ENCODE measurements around the gene PHC2.

DNA sequence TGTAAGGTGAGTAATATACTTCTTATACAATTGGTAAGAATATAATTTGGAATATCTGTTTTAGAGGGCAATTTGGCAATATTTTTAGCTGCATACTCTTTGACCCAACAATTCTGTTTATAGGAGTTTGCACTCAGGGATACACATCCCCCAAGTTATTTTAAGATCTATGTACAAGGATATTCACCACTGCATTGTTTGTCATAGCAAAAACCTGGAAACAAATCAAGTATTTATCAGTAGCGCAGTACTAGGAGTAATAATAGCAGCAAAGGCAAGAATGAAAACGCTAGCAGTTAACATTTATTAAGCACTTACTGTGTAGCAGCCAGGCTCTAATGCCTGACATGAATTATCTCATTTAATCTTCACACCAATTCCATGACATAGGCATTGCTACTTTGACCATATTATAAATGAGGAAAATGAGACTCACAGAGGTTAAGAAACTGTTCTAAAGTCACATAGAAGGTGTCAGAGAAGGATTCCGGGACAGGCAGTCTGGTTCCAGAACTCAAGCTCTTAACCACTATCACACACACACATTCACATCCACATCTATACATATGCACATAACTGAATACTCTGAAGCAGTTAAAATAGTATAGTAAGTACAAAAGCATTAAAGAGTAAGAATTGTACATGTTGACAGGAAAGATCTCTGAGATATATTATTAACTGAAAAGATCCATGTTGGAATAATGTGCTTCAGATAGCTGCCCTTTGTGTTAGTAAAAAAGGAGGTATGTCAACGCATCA, 30.6 kb downstream of the PHC2 start:
- TF ChIP-seq, protein P1, sequence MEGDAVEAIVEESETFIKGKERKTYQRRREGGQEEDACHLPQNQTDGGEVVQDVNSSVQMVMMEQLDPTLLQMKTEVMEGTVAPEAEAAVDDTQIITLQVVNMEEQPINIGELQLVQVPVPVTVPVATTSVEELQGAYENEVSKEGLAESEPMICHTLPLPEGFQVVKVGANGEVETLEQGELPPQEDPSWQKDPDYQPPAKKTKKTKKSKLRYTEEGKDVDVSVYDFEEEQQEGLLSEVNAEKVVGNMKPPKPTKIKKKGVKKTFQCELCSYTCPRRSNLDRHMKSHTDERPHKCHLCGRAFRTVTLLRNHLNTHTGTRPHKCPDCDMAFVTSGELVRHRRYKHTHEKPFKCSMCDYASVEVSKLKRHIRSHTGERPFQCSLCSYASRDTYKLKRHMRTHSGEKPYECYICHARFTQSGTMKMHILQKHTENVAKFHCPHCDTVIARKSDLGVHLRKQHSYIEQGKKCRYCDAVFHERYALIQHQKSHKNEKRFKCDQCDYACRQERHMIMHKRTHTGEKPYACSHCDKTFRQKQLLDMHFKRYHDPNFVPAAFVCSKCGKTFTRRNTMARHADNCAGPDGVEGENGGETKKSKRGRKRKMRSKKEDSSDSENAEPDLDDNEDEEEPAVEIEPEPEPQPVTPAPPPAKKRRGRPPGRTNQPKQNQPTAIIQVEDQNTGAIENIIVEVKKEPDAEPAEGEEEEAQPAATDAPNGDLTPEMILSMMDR (IDR thresholded peaks at IDR 0.05 in 2 of 3, conservative IDR thresholded peaks at IDR 0.05 in 1 of 3; ENCODE audit: insufficient read depth in 2 of 3, low read depth in 1 of 3, low read length in 3 of 3) = no peak
- TF ChIP-seq, protein P2, sequence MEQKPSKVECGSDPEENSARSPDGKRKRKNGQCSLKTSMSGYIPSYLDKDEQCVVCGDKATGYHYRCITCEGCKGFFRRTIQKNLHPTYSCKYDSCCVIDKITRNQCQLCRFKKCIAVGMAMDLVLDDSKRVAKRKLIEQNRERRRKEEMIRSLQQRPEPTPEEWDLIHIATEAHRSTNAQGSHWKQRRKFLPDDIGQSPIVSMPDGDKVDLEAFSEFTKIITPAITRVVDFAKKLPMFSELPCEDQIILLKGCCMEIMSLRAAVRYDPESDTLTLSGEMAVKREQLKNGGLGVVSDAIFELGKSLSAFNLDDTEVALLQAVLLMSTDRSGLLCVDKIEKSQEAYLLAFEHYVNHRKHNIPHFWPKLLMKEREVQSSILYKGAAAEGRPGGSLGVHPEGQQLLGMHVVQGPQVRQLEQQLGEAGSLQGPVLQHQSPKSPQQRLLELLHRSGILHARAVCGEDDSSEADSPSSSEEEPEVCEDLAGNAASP (IDR thresholded peaks at IDR 0.05) = no peak
- TF ChIP-seq, protein P3, sequence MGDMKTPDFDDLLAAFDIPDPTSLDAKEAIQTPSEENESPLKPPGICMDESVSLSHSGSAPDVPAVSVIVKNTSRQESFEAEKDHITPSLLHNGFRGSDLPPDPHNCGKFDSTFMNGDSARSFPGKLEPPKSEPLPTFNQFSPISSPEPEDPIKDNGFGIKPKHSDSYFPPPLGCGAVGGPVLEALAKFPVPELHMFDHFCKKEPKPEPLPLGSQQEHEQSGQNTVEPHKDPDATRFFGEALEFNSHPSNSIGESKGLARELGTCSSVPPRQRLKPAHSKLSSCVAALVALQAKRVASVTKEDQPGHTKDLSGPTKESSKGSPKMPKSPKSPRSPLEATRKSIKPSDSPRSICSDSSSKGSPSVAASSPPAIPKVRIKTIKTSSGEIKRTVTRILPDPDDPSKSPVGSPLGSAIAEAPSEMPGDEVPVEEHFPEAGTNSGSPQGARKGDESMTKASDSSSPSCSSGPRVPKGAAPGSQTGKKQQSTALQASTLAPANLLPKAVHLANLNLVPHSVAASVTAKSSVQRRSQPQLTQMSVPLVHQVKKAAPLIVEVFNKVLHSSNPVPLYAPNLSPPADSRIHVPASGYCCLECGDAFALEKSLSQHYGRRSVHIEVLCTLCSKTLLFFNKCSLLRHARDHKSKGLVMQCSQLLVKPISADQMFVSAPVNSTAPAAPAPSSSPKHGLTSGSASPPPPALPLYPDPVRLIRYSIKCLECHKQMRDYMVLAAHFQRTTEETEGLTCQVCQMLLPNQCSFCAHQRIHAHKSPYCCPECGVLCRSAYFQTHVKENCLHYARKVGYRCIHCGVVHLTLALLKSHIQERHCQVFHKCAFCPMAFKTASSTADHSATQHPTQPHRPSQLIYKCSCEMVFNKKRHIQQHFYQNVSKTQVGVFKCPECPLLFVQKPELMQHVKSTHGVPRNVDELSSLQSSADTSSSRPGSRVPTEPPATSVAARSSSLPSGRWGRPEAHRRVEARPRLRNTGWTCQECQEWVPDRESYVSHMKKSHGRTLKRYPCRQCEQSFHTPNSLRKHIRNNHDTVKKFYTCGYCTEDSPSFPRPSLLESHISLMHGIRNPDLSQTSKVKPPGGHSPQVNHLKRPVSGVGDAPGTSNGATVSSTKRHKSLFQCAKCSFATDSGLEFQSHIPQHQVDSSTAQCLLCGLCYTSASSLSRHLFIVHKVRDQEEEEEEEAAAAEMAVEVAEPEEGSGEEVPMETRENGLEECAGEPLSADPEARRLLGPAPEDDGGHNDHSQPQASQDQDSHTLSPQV (IDR thresholded peaks at IDR 0.05) = no peak

All from K562 (cell line).